HFFc6 (cell line): Measurements from ENCODE around the gene ITSN1. TPM values are rescaled to one million over a fixed set of nuclear protein-coding genes. Genes with fewer than 3 reads are reported as not detected.
A peak's percentile ranks its signal among the peaks of the same experiment; 100 is the strongest.

Experiments used
- DNase-seq: peaks from one replicate; pipeline ENCODE4 v3.0.0-alpha.2; 2018
- H3K27ac Mint-ChIP-seq: 2 replicates; pipeline ENCODE4 v1.8.0; 2020; ENCODE audit warnings: mild to moderate bottlenecking, mixed read lengths
- H3K27me3 Mint-ChIP-seq: 2 replicates; pipeline ENCODE4 v1.8.0; 2021; ENCODE audit warnings: mild to moderate bottlenecking, moderate library complexity, mixed read lengths; ENCODE audit not compliant: insufficient read depth
- H3K36me3 Mint-ChIP-seq: 2 replicates; pipeline ENCODE4 v1.8.0; 2021; ENCODE audit warnings: low read depth, mixed read lengths
- H3K4me1 Mint-ChIP-seq: 2 replicates; pipeline ENCODE4 v1.8.0; 2020; ENCODE audit warnings: low read depth, mixed read lengths
- H3K4me3 Mint-ChIP-seq: 2 replicates; pipeline ENCODE4 v1.8.0; 2020; ENCODE audit warnings: mild to moderate bottlenecking, moderate library complexity, mixed read lengths
- H3K9me3 Mint-ChIP-seq: 2 replicates; pipeline ENCODE4 v1.8.0; 2020; ENCODE audit warnings: mild to moderate bottlenecking, mixed read lengths
- total RNA-seq, 6 experiments: library from RNA; stranded (reverse); fragmentation: NEBNext Ultra II Directional; extraction: Animal tissue kit (Norgen Biotek cat#: 25700); gene quantifications; 2 replicates in 1 of 6; 3 replicates in 5 of 6; pipeline ENCODE4 v1.2.3, GENCODE V29; 2021
- TF ChIP-seq, protein P1 (sequence below): fragments of 200-600 bp; sonication (generic); IDR thresholded peaks from 2 replicates; pipeline ENCODE4 v1.5.0; 2021; ENCODE audit warnings: antibody characterized with exemption, mild to moderate bottlenecking

The ITSN1 gene
- total RNA-seq, 6 experiments from 2014 or later: 47.7 to 54.8 (median 54.0) TPM

DNA sequence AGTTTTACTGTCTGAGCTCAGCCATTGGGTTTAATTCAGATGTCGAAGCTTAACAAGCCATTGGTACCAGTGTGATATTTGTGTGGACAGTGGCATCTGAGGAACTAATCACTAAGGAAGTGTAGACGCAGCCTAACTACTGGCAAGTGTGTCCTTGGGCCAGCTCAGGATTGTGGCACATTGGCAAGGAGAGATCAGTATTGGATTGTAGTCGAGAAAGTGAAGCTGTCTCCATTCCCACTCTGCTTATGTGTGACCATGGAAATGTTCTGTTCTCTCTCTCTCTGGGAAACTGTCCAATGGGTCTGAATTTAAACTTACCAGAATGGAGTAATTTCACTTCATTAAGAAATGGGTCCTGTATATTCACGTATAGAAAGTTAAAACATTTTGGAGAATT is 112.2 kb downstream of the ITSN1 start:
- H3K4me1 Mint-ChIP-seq: peaks cover 35% of the 10 kb centered on the region
- H3K27me3 Mint-ChIP-seq: peaks cover 1% of the 10 kb centered on the region
- H3K9me3 Mint-ChIP-seq: no peaks in the 10 kb centered on the region
- H3K4me3 Mint-ChIP-seq: no peak overlapping the region
- DNase-seq: no peak
- H3K27ac Mint-ChIP-seq: no peak overlapping the region
- H3K36me3 Mint-ChIP-seq: peaks cover 9% of the 10 kb centered on the region
- TF ChIP-seq, protein P1, sequence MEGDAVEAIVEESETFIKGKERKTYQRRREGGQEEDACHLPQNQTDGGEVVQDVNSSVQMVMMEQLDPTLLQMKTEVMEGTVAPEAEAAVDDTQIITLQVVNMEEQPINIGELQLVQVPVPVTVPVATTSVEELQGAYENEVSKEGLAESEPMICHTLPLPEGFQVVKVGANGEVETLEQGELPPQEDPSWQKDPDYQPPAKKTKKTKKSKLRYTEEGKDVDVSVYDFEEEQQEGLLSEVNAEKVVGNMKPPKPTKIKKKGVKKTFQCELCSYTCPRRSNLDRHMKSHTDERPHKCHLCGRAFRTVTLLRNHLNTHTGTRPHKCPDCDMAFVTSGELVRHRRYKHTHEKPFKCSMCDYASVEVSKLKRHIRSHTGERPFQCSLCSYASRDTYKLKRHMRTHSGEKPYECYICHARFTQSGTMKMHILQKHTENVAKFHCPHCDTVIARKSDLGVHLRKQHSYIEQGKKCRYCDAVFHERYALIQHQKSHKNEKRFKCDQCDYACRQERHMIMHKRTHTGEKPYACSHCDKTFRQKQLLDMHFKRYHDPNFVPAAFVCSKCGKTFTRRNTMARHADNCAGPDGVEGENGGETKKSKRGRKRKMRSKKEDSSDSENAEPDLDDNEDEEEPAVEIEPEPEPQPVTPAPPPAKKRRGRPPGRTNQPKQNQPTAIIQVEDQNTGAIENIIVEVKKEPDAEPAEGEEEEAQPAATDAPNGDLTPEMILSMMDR: no peak

DNA sequence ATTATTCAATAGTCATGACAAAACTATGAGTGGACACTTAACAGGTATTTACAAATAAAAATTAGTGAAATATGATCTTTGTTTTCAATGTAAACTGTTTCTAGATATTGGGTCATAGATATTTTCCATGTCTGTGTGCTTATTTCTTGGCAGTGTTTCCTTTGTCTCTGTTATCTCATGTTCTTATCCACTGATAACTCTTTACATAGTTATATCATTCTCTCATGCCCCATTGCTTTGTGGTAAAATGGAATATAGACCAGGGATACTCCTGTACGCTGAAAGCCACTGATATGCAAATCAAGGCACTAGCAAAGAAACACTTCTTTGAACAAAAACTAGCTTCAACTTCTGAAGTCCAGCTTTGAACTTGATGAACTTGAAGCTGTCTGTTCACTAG is 113.1 kb downstream of the ITSN1 start:
- TF ChIP-seq, protein P1: no peak
- H3K4me1 Mint-ChIP-seq: peaks cover 37% of the 10 kb centered on the region
- no peaks in the 10 kb centered on the region; the same call in 1 of the 2 replicates for H3K27me3 Mint-ChIP-seq
- no peak overlapping the region for H3K27ac Mint-ChIP-seq
- H3K9me3 Mint-ChIP-seq: no peaks in the 10 kb centered on the region
- H3K36me3 Mint-ChIP-seq: peaks cover 9% of the 10 kb centered on the region
- DNase-seq: no peak
- H3K4me3 Mint-ChIP-seq: no peak overlapping the region

DNA sequence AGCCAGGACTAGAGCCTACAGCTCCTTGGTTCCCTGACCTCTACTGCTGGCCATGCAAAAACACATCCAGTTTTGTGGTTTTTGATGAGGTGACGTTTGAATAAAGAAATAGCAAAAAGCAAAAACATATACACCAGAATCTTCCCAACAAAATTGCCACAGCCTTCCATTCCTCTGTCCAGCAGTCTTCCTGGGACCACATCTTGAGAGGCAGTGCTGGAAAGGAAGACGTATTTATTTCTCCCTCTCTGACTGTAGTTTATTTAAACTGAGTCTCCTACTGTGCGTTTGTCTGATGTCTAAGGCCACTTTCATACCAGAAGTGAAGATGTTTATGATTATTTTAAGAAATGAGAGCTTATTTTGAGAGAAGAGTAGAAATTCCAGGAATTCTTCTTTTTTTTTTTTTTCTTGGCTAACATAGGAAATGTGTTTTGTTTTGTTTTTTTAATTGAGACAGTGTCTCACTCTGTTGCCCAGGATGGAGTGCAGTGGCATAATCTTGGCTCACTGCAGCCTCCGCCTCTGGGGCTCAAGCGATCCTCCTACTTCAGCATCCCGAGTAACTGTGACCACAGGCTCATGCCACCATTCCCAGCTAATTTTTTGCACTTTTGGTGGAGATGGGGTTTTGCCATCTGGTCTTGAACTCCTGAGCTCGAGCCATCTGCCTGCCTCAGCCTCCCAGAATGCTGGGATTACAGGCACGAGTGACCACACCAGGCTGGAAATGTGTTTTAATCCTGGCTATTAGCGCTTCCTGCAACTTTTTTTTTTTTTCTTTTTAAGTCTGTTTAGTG is 118.5 kb downstream of the ITSN1 start:
- DNase-seq: peak; percentile 68

DNA sequence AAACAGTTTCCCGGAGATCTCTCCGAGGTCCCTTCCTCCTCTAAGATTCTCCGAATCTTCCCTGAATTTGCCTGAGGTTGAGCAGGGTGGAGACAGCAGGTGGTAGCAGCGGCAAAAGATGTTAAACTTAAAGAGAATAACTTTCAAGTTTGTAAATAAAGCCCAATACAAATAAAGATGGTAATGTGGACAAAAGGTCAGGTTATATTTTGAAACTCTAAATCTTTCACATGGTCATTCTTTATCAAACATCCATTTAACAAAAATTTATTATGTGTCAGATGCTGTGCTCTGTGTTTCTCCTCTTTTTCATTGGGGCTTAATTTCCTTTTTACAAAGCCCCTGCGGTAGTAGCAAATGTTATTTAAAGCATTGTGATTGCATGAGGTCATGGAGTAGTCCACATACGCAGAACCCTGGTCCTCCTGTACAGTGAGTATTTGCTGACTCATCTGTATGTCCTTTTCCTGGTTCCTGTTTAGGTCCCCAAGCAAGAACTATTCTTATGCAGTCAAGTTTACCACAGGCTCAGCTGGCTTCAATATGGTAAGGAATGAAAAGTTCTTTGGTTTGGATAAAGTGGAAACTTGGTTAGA is 119.2 kb downstream of the ITSN1 start:
- Mint-ChIP-seq H3K4me3 (peak overlapping the region; percentile 82), H3K27ac (peak overlapping the region; percentile 93), H3K36me3 (peaks cover 39% of the 10 kb centered on the region), H3K4me1 (peaks cover 75% of the 10 kb centered on the region), H3K27me3 (peaks cover 3% of the 10 kb centered on the region; the same call in 1 of the 2 replicates), H3K9me3 (no peaks in the 10 kb centered on the region)
- DNase-seq: peak; percentile 96
- TF ChIP-seq, protein P1: no peak

More for the DNA sequence above, 118.5 kb downstream of the ITSN1 start:
- peaks cover 68% of the 10 kb centered on the region for H3K4me1 Mint-ChIP-seq
- TF ChIP-seq, protein P1: no peak
- peaks cover 3% of the 10 kb centered on the region; the same call in 1 of the 2 replicates for H3K27me3 Mint-ChIP-seq
- H3K4me3 Mint-ChIP-seq: peak overlapping the region; percentile 82
- peak overlapping the region; percentile 93 for H3K27ac Mint-ChIP-seq
- peaks cover 32% of the 10 kb centered on the region for H3K36me3 Mint-ChIP-seq
- no peaks in the 10 kb centered on the region for H3K9me3 Mint-ChIP-seq

DNA sequence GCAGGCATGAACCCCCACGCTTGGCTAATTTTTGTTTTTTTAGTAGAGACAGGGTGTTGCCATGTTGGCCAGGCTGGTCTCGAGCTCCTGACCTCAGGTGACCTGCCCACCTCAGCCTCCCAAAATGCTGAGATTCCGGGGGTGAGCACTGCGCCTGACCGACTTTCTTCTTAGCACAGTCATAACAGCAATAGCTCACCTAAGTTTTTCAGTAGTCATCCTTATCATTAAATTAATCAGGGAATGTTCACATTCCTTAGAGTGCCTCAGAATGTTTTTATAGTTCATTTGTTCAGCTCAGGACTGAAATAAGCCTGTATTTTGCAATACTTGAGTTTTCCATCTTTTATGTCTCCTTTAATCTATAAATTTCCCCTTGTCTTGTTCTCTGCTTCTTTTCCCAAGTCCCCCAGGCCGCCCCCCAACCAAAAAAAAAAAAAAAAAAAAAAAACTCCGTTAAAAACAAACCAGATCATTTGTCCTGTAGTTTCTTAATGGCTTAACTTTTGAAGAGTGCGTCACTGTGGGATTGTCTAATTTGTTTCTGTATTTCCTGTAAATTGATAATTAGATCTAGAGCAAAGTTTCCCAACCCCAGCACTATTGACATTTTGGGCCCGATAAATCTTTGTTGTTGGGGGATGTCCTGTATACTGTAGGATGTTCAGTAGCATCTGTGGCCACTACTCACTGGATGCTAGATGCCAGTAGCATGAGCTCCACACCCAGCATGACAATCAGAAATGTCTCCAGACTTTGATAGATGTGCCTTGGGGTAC is 120.7 kb downstream of the ITSN1 start:
- peak overlapping the region; percentile 86 for H3K4me3 Mint-ChIP-seq
- peaks cover 48% of the 10 kb centered on the region for H3K36me3 Mint-ChIP-seq
- peak; percentile 61 for DNase-seq
- H3K9me3 Mint-ChIP-seq: no peaks in the 10 kb centered on the region
- H3K4me1 Mint-ChIP-seq: peaks cover 90% of the 10 kb centered on the region
- TF ChIP-seq, protein P1: no peak
- peaks cover 3% of the 10 kb centered on the region; the same call in 1 of the 2 replicates for H3K27me3 Mint-ChIP-seq
- H3K27ac Mint-ChIP-seq: peak overlapping the region; percentile 93
